ENCODE measurements around the gene MACROH2A2.

DNA sequence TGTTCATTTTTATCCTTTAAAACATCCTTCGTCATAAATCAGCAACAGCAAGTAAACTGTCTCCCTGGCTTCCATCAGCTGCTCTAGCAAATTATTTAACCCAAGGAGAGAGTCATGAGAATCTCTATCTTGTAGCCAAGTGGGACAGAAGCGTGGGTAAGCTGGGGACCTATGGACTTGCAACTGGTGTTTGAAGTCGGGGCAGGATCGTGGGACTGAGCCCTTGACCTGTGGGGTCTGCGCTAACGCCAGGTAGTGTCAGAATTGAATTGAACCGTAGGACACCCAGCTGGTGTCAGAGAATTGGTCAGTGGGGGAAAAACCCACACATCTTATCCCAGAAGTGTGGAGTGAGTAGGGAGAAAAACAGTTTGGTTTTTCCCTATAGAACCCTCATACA is 66.6 kb downstream of the MACROH2A2 start:
- TF ChIP-seq POLR2AphosphoS5 (IDR thresholded peaks at IDR 0.05; ENCODE audit: low read depth, low read length) (no peak), YY1 (IDR thresholded peaks at IDR 0.05; ENCODE audit: low read depth, low read length) (no peak), POLR2A (IDR thresholded peaks at IDR 0.05; ENCODE audit: control extremely low read depth in 1 of 2, low read depth in 2 of 2, low read length in 2 of 2) (no peak), JUN (IDR thresholded peaks at IDR 0.05; ENCODE audit: low read depth, low read length) (no peak), SRF (IDR thresholded peaks at IDR 0.05; ENCODE audit: low read depth, low read length) (no peak), ZNF274 (IDR thresholded peaks at IDR 0.05; ENCODE audit: borderline replicate concordance, extremely low read depth, low read length) (no peak), EZH2 (IDR thresholded peaks at IDR 0.05; ENCODE audit: low read depth, low read length, severe bottlenecking) (no peak), BCL11A (IDR thresholded peaks at IDR 0.05; ENCODE audit: low read depth in 2 of 2, low read length in 2 of 2) (no peak), KDM5A (IDR thresholded peaks at IDR 0.05; ENCODE audit: low read length) (no peak), GTF2F1 (IDR thresholded peaks at IDR 0.05; ENCODE audit: borderline replicate concordance, low read depth, low read length) (no peak), RXRA (IDR thresholded peaks at IDR 0.05; ENCODE audit: insufficient read depth, low read depth, low read length) (no peak)
- TF ChIP-seq, protein P1, sequence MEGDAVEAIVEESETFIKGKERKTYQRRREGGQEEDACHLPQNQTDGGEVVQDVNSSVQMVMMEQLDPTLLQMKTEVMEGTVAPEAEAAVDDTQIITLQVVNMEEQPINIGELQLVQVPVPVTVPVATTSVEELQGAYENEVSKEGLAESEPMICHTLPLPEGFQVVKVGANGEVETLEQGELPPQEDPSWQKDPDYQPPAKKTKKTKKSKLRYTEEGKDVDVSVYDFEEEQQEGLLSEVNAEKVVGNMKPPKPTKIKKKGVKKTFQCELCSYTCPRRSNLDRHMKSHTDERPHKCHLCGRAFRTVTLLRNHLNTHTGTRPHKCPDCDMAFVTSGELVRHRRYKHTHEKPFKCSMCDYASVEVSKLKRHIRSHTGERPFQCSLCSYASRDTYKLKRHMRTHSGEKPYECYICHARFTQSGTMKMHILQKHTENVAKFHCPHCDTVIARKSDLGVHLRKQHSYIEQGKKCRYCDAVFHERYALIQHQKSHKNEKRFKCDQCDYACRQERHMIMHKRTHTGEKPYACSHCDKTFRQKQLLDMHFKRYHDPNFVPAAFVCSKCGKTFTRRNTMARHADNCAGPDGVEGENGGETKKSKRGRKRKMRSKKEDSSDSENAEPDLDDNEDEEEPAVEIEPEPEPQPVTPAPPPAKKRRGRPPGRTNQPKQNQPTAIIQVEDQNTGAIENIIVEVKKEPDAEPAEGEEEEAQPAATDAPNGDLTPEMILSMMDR (IDR thresholded peaks at IDR 0.05; ENCODE audit: control extremely low read depth in 1 of 3, insufficient read depth in 1 of 3, low read depth in 1 of 3, low read length in 3 of 3) = no peak
- TF ChIP-seq, protein P2, sequence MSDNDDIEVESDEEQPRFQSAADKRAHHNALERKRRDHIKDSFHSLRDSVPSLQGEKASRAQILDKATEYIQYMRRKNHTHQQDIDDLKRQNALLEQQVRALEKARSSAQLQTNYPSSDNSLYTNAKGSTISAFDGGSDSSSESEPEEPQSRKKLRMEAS (IDR thresholded peaks at IDR 0.05) = no peak
